ENCODE measurements around the gene SULF2. TPM values are rescaled to one million over a fixed set of nuclear protein-coding genes. Genes with fewer than 3 reads are reported as not detected.

Gene SULF2
- total RNA-seq, 1 donor from 2014 or later, result 52.8 TPM

DNA sequence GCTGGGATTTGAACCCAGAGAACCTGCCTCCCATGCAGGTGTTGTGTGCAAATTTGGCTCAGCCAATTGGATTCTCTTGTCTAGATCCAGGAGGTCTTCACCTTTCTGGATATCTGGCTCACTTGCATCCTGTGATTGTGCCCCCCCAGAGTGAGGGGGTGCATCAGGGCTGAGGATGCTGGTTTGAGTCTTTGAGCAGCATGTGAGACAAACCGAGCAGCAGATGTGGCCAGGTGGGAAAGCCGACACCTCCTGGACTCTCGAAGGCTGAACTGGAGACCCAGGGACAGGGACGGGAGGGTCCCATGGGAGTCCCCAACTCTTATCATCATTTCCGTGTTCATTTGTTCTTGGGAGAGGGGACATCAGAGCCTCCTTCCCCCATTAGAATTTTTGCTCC lies 30.6 kb upstream of the SULF2 start:
- H3K9me3 ChIP-seq, result no peaks in the 10 kb centered on the region
- peaks cover 44% of the 10 kb centered on the region for H3K27me3 ChIP-seq
- no peak overlapping the region for H3K4me3 ChIP-seq
- intact Hi-C loops (cut with DNase I), result no loop called here
- no peaks in the 10 kb centered on the region for H3K4me1 ChIP-seq
- TF ChIP-seq, protein P1, sequence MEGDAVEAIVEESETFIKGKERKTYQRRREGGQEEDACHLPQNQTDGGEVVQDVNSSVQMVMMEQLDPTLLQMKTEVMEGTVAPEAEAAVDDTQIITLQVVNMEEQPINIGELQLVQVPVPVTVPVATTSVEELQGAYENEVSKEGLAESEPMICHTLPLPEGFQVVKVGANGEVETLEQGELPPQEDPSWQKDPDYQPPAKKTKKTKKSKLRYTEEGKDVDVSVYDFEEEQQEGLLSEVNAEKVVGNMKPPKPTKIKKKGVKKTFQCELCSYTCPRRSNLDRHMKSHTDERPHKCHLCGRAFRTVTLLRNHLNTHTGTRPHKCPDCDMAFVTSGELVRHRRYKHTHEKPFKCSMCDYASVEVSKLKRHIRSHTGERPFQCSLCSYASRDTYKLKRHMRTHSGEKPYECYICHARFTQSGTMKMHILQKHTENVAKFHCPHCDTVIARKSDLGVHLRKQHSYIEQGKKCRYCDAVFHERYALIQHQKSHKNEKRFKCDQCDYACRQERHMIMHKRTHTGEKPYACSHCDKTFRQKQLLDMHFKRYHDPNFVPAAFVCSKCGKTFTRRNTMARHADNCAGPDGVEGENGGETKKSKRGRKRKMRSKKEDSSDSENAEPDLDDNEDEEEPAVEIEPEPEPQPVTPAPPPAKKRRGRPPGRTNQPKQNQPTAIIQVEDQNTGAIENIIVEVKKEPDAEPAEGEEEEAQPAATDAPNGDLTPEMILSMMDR (IDR thresholded peaks at IDR 0.05), result no peak
- H3K36me3 ChIP-seq, result no peaks in the 10 kb centered on the region
- no peak overlapping the region for H3K27ac ChIP-seq
- ATAC-seq (no peak), DNase-seq (peak; percentile 41)

DNA sequence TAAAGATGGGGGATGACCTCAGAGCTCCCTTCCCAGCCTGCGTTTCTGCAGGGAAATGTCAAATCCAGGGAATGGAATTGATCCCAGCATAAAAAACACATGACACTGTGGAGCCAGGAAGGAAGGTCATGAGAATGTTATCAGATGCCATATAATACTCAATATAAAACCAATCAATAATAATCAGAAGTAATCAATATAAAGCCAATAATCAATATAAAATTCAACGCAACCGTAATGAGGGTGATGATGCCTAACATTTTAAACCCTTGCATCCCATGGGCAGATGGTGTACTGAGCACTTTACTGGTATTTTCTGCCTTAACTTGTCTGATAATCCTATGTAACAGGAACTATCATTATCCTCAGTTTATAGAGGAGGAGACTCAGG lies 30.1 kb upstream of the SULF2 start:
- ATAC-seq (no peak), DNase-seq (no peak)
- H3K4me3 ChIP-seq, result no peak overlapping the region
- peaks cover 44% of the 10 kb centered on the region for H3K27me3 ChIP-seq
- no peaks in the 10 kb centered on the region for H3K4me1 ChIP-seq
- TF ChIP-seq, protein P1 (IDR thresholded peaks at IDR 0.05), result no peak
- H3K9me3 ChIP-seq, result no peaks in the 10 kb centered on the region
- no peak overlapping the region for H3K27ac ChIP-seq
- no peaks in the 10 kb centered on the region for H3K36me3 ChIP-seq
- intact Hi-C loops (cut with DNase I), result no loop called here

DNA sequence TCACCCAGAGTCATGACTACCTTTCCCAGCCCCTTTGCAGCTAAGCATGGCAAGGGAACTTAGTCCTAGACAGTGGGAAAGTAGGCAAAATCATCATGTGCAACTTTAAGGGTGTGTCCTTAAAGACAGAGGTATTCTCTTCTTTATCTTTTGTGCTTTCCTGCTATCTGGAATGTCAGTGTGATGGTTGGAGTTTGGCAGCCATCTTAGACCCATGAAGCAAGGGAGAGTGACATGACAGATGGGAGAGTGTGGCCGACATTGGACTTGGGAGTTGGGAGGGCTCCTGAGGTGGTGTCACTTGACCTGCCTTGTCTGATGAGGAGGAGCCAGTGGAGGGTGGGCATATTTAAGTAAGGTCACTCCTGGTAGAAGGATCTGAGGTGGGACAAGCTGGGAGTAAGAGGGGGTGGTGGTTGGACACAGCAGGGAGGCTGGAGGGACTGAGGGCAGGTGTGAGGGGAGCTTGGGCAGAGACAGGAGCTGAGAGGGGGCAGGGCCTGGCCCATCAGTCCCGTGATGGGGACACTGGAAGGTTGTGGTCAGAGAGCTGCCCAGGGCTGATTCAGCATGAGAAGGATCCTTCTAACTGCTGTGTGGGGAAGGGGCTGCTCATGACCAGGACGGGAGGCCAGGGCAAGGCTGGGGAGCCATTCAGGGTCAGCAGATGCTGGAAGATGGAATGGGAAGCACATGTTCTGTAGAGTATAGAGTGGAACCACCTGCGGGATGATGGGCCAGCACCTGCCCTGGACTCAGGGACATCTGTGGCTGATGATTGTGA lies 29.5 kb upstream of the SULF2 start:
- H3K36me3 ChIP-seq, result no peaks in the 10 kb centered on the region
- TF ChIP-seq, protein P1 (IDR thresholded peaks at IDR 0.05), result no peak
- intact Hi-C loops (cut with DNase I), result no loop called here
- DNase-seq, result no peak
- H3K4me1 ChIP-seq, result no peaks in the 10 kb centered on the region
- H3K4me3 ChIP-seq, result no peak overlapping the region
- no peaks in the 10 kb centered on the region for H3K9me3 ChIP-seq
- no peak overlapping the region for H3K27ac ChIP-seq
- ATAC-seq, result no peak
- peaks cover 44% of the 10 kb centered on the region for H3K27me3 ChIP-seq

DNA sequence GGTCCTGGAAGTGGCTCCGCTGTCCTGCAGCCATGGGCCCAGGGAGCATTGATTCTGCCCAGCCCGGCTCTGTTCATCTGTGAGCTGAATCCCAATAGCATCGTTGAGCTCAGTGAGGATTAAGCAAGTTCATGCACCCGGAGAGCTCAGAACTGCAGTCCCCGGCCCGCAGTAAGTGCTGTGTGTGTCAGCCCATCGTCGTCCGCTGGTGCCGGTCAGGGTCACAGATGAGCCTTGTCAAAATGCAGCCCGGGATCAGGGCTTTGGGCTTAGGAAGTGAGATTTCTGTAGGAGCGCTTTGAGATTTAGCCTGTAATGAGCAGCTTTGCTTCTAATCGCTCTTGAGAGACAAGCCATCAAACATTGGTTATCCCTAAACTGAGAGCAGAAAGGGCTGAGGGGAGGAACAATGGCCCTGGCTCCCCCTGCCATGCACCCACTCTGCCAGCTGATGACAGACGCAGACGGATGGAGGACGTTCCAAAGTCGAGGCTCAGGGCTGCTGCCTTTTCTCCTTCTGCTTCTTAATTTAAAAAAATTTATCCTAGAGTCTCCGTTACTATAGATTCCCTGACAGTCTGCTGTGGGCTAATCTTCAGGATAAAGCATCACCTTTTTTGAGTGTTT lies 25.6 kb upstream of the SULF2 start:
- intact Hi-C loops (cut with DNase I), result no loop called here

DNA sequence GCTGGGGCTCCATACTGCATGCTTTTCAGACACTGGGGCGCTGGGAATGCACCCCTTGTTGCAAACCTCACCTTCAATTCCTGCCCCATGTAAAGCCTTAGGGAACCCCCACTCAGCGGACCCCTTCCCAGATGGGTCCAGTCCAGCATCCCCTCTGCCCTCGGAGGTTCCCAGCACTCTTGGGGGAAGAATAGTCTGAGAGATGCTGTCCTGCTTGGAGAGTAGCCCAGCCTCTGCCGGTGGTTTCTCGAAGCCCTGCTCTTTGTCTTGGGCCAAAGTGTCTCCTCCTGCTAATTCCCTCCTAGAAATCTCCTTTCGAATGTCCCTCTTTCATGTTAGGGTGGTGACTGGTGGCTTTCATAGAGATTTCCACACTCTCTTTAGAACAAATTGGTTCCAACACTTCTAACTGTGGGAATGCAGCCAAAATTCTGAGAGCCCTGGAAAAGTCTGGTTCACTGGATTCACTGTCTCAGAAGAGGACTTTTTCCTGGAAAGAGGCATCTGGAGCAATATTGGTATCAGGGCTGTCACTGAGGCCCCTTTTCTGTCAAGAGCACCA lies 24.9 kb upstream of the SULF2 start:
- intact Hi-C loops (cut with DNase I), result no loop called here
- DNase-seq (no peak), ATAC-seq (no peak)
- H3K4me3 ChIP-seq, result no peak overlapping the region
- no peaks in the 10 kb centered on the region for H3K36me3 ChIP-seq
- peaks cover 22% of the 10 kb centered on the region for H3K27me3 ChIP-seq
- no peaks in the 10 kb centered on the region for H3K4me1 ChIP-seq
- TF ChIP-seq, protein P1 (IDR thresholded peaks at IDR 0.05), result no peak
- no peaks in the 10 kb centered on the region for H3K9me3 ChIP-seq
- H3K27ac ChIP-seq, result no peak overlapping the region

More for the DNA sequence above, 25.6 kb upstream of the SULF2 start:
- no peaks in the 10 kb centered on the region for H3K4me1 ChIP-seq
- H3K36me3 ChIP-seq, result no peaks in the 10 kb centered on the region
- DNase-seq (no peak), ATAC-seq (no peak)
- TF ChIP-seq, protein P1 (IDR thresholded peaks at IDR 0.05), result no peak
- peaks cover 16% of the 10 kb centered on the region for H3K27me3 ChIP-seq
- H3K9me3 ChIP-seq, result no peaks in the 10 kb centered on the region
- no peak overlapping the region for H3K4me3 ChIP-seq
- H3K27ac ChIP-seq, result no peak overlapping the region
